ENCODE results near the gene FBXO15. TPM values are rescaled to one million over a fixed set of nuclear protein-coding genes. Genes with fewer than 3 reads are reported as not detected.

The FBXO15 gene
- total and polyA plus RNA-seq, 3 donors from 2014 or later = 20.8 to 46.0 (median 39.1) TPM

- H3K36me3 ChIP-seq (ENCODE audit: low read depth, missing control alignments) = no peaks in the 10 kb centered on the region
- no peak overlapping the region for H3K4me3 ChIP-seq
- H3K27me3 ChIP-seq = no peaks in the 10 kb centered on the region
- no peak overlapping the region for H3K27ac ChIP-seq
- no peak for TF ChIP-seq POLR2A (IDR thresholded peaks at IDR 0.05)
- no peak for TF ChIP-seq CTCF (IDR thresholded peaks at IDR 0.05)
- intact Hi-C loops (cut with DNase I; ENCODE audit: low total_unique reads) = no loop called here
- DNase-seq = no peak
- WGBS, 2 donors = 79 to 81% methylated on average over 6 of the region's 6 CpGs
- H3K9me3 ChIP-seq = no peaks in the 10 kb centered on the region
- no peaks in the 10 kb centered on the region for H3K4me1 ChIP-seq
Observed at GRCh38 chr18:74064510-74064909, 83.1 kb downstream of the FBXO15 start.

DNA sequence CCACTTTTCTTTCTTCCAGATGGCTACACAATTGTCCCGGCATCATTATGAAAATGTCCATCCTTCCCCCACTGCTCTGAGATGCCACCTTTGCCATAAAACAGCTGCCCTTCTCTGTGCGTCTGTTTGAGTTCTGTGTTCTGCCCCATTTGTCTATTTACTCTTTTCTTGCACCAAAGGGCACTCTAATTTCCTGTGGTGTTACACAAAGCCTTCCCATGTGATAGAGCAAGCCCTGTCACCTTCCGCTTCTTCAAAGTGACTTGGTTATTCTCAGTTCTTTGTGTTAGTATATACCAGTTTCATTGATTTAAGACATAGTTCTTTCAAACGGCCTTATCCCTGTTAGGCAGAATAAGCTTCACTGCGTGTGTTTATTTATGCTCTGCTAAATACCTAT, 84.1 kb downstream of the FBXO15 start:
- intact Hi-C loops (cut with DNase I; ENCODE audit: low total_unique reads) = no loop called here
- H3K4me3 ChIP-seq = no peak overlapping the region
- H3K4me1 ChIP-seq = no peaks in the 10 kb centered on the region
- H3K9me3 ChIP-seq = no peaks in the 10 kb centered on the region
- WGBS, 2 donors = 75 to 76% methylated on average over 5 of the region's 5 CpGs
- no peaks in the 10 kb centered on the region for H3K27me3 ChIP-seq
- no peak for DNase-seq
- TF ChIP-seq POLR2A (IDR thresholded peaks at IDR 0.05) (no peak), CTCF (IDR thresholded peaks at IDR 0.05) (no peak)
- H3K36me3 ChIP-seq (ENCODE audit: low read depth, missing control alignments) = no peaks in the 10 kb centered on the region
- no peak overlapping the region for H3K27ac ChIP-seq

GRCh38 chr18:74063023-74063422, 84.6 kb downstream of the FBXO15 start:
- Histone ChIP-seq H3K36me3 (ENCODE audit: low read depth, missing control alignments) (no peaks in the 10 kb centered on the region), H3K4me3 (no peak overlapping the region), H3K9me3 (no peaks in the 10 kb centered on the region), H3K4me1 (no peaks in the 10 kb centered on the region), H3K27me3 (no peaks in the 10 kb centered on the region), H3K27ac (no peak overlapping the region)
- no peak for DNase-seq
- intact Hi-C loops (cut with DNase I; ENCODE audit: low total_unique reads) = no loop called here
- no peak for TF ChIP-seq POLR2A (IDR thresholded peaks at IDR 0.05)
- TF ChIP-seq CTCF (IDR thresholded peaks at IDR 0.05) = no peak
- WGBS, 2 donors = 89 to 91% methylated on average over 3 of the region's 3 CpGs

DNA sequence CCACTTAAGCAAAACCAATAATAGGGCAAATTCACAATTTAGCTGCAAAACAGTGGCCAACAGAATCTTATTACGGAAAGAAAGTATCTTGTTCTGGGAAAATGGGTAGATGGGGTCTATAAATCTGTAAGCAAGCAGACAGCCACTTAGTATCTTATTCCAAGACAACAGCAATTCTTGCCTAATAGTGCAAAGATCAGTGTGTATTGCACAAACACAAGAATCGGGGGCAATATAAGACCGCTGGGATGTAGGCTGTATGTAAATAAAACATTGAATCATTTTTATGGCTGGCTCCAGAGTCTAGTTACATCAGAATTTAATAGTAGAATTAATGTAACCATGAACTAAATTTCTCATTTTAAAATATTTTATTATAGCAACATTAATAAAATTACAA, 85.6 kb downstream of the FBXO15 start:
- H3K9me3 ChIP-seq = no peaks in the 10 kb centered on the region
- H3K4me1 ChIP-seq = no peaks in the 10 kb centered on the region
- no peaks in the 10 kb centered on the region for H3K27me3 ChIP-seq
- no peak overlapping the region for H3K4me3 ChIP-seq
- no peak overlapping the region for H3K27ac ChIP-seq
- TF ChIP-seq CTCF (IDR thresholded peaks at IDR 0.05) (no peak), POLR2A (IDR thresholded peaks at IDR 0.05) (no peak)
- intact Hi-C loops (cut with DNase I; ENCODE audit: low total_unique reads) = no loop called here
- 87 to 90% methylated on average over 3 of the region's 3 CpGs for WGBS, 2 donors
- no peak for DNase-seq
- no peaks in the 10 kb centered on the region for H3K36me3 ChIP-seq (ENCODE audit: low read depth, missing control alignments)

DNA sequence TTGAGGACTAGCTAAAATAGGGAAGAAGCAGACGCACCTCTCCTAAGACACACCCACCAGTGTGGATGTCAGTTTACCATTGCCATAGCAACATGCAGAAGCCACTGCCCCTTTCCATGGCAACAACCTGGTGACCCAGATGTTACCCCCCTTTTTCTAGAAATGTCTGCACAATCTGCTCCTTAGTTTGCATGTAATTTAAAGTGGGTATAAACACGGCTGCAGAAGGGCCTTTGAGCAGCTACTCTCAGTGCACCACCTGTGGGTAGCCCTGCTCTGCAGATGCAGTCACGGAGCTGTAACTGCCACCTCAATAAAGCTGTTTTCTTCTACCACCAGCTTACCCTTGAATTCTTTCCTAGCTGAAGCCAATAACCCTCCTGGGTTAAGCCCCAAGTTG, 87.1 kb downstream of the FBXO15 start:
- no peaks in the 10 kb centered on the region for H3K4me1 ChIP-seq
- no peak for DNase-seq
- TF ChIP-seq CTCF (IDR thresholded peaks at IDR 0.05) (no peak), POLR2A (IDR thresholded peaks at IDR 0.05) (no peak)
- no peak overlapping the region for H3K4me3 ChIP-seq
- intact Hi-C loops (cut with DNase I; ENCODE audit: low total_unique reads) = no loop called here
- H3K36me3 ChIP-seq (ENCODE audit: low read depth, missing control alignments) = no peaks in the 10 kb centered on the region
- H3K27ac ChIP-seq = no peak overlapping the region
- H3K9me3 ChIP-seq = no peaks in the 10 kb centered on the region
- H3K27me3 ChIP-seq = no peaks in the 10 kb centered on the region
- 72 to 84% methylated on average over 3 of the region's 3 CpGs for WGBS, 2 donors
